Measurements from ENCODE around the gene TRIO.
A peak's percentile ranks its signal among the peaks of the same experiment; 100 is the strongest.

TRIO gene

DNA sequence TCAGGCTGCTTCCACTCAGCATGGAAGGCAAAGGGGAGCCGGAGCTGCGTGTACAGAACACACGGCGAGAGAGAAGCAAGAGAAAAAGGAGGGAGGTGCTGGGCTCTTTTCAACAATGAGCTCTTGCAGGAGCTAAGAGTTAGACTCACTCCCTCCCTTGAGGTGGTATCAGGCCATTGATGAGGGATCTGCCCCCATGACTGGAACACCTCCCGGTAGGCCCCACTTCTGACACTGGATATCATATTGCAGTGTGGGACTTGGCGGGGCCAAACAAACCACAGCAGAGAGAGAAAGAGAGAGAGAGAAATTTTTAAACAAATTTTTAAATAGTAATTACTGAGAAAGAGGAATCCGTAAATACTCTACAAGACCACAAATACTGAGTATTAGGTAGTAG, 182.2 kb downstream of the TRIO start:
- no peaks in the 10 kb centered on the region for H3F3A ChIP-seq (ENCODE audit: control insufficient read depth, insufficient read depth)
- H3K4me2 ChIP-seq (ENCODE audit: low read length), result no peak overlapping the region
- H3K9me3 ChIP-seq (ENCODE audit: control insufficient read depth, insufficient read depth, low read length), result no peaks in the 10 kb centered on the region
- peaks cover under 1% of the 10 kb centered on the region; the same call in 1 of the 2 replicates for H3K36me3 ChIP-seq (ENCODE audit: control insufficient read depth, low read length)
- no peak for TF ChIP-seq EZH2phosphoT487 (IDR thresholded peaks at IDR 0.05; ENCODE audit: borderline replicate concordance, low read length)
- TF ChIP-seq, protein P1, sequence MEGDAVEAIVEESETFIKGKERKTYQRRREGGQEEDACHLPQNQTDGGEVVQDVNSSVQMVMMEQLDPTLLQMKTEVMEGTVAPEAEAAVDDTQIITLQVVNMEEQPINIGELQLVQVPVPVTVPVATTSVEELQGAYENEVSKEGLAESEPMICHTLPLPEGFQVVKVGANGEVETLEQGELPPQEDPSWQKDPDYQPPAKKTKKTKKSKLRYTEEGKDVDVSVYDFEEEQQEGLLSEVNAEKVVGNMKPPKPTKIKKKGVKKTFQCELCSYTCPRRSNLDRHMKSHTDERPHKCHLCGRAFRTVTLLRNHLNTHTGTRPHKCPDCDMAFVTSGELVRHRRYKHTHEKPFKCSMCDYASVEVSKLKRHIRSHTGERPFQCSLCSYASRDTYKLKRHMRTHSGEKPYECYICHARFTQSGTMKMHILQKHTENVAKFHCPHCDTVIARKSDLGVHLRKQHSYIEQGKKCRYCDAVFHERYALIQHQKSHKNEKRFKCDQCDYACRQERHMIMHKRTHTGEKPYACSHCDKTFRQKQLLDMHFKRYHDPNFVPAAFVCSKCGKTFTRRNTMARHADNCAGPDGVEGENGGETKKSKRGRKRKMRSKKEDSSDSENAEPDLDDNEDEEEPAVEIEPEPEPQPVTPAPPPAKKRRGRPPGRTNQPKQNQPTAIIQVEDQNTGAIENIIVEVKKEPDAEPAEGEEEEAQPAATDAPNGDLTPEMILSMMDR (IDR thresholded peaks at IDR 0.05; ENCODE audit: low read depth, low read length, poor library complexity, severe bottlenecking), result no peak
- H3K9me2 ChIP-seq (replicated peaks; ENCODE audit: control insufficient read depth, low read length), result no peaks in the 10 kb centered on the region
- H3K27ac ChIP-seq (ENCODE audit: low read depth, low read length), result no peak overlapping the region
- H3K27me3 ChIP-seq (ENCODE audit: control insufficient read depth, low read length), result no peaks in the 10 kb centered on the region
- no peak overlapping the region for H3K4me3 ChIP-seq (ENCODE audit: low read length)
- no peaks in the 10 kb centered on the region for H4K20me1 ChIP-seq (ENCODE audit: control insufficient read depth, insufficient read depth, low read depth, low read length)
- H3K4me1 ChIP-seq (ENCODE audit: control insufficient read depth, low read length), result peaks cover 2% of the 10 kb centered on the region
- H3K79me2 ChIP-seq (ENCODE audit: control insufficient read depth, low read length), result no peaks in the 10 kb centered on the region

DNA sequence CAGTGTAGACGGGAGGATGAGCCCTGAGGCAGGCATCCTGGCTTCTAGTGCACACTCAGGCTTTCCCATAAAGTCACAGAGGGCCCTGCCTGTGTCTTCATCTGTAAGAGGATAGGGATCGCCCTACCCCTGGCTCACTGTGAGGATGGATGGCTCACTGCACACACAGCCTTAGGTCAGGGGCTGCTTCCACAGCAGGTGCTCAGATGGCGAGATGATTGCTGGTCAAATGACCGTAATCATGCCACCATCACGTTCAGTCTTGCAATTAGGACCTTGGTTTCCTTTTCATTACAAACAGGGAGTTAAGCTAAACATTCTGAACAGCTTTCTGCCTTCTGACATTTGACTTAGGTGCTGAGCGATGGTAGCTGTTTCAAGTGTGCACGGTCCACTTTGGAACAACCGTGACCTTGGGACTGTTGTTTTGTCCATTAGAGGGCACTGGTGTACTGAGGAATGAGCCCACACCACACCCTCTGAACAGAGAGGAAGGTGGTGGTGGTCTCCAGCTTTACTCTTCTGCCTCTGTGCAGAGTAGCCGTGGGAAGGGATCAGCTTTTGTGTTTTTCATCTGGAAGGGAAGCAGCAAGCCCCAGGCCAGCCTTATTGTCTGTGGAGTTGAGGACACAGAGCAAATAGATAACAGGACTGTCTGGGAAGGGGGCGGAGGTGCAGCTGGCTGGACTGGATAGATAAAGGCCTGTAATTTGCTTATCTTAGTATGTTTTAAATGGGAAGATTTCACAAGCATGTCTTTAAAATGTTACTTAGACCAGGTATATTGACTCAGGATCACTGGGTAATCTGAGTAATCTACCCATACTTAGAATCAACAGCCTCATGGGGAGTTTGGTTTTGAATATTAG, 183.1 kb downstream of the TRIO start:
- TF ChIP-seq EZH2phosphoT487 (IDR thresholded peaks at IDR 0.05; ENCODE audit: borderline replicate concordance, low read length), result no peak
- TF ChIP-seq, protein P1 (IDR thresholded peaks at IDR 0.05; ENCODE audit: low read depth, low read length, poor library complexity, severe bottlenecking), result peak; percentile 52
- H3K9me2 ChIP-seq (replicated peaks; ENCODE audit: control insufficient read depth, low read length), result no peaks in the 10 kb centered on the region
- H3K36me3 ChIP-seq (ENCODE audit: control insufficient read depth, low read length), result peaks cover 3% of the 10 kb centered on the region; the same call in 1 of the 2 replicates
- no peaks in the 10 kb centered on the region for H3K79me2 ChIP-seq (ENCODE audit: control insufficient read depth, low read length)
- H3K4me2 ChIP-seq (ENCODE audit: low read length), result no peak overlapping the region
- no peak overlapping the region for H3K27ac ChIP-seq (ENCODE audit: low read depth, low read length)
- H3K4me1 ChIP-seq (ENCODE audit: control insufficient read depth, low read length), result peaks cover 11% of the 10 kb centered on the region
- H3F3A ChIP-seq (ENCODE audit: control insufficient read depth, insufficient read depth), result no peaks in the 10 kb centered on the region
- no peaks in the 10 kb centered on the region for H3K9me3 ChIP-seq (ENCODE audit: control insufficient read depth, insufficient read depth, low read length)
- H3K4me3 ChIP-seq (ENCODE audit: low read length), result no peak overlapping the region
- no peaks in the 10 kb centered on the region for H3K27me3 ChIP-seq (ENCODE audit: control insufficient read depth, low read length)
- no peaks in the 10 kb centered on the region for H4K20me1 ChIP-seq (ENCODE audit: control insufficient read depth, insufficient read depth, low read depth, low read length)

DNA sequence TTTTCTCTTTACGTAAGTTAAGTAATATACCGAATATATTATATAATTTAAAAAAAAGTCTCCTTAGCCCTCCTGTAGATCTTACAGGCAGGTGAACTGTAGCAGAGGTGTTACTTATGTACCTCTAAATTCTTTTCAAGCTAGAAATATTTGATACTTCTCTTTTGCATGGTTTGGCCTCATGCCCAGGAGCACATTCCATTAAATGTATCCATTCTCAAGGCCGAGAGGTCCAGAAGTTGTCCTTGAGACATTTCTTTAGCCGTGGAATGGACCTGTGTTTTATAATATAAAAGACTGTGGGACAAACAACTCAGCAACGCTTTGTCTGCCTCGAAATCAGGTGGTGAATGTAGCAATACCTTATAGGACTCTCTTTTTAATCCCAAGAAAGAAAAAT, 184.5 kb downstream of the TRIO start:
- Histone ChIP-seq H4K20me1 (ENCODE audit: control insufficient read depth, insufficient read depth, low read depth, low read length) (no peaks in the 10 kb centered on the region), H3K9me3 (ENCODE audit: control insufficient read depth, insufficient read depth, low read length) (no peaks in the 10 kb centered on the region), H3K79me2 (ENCODE audit: control insufficient read depth, low read length) (no peaks in the 10 kb centered on the region), H3K4me3 (ENCODE audit: low read length) (no peak overlapping the region), H3K4me2 (ENCODE audit: low read length) (no peak overlapping the region), H3K4me1 (ENCODE audit: control insufficient read depth, low read length) (peaks cover 19% of the 10 kb centered on the region), H3K27me3 (ENCODE audit: control insufficient read depth, low read length) (no peaks in the 10 kb centered on the region), H3K27ac (ENCODE audit: low read depth, low read length) (no peak overlapping the region), H3K36me3 (ENCODE audit: control insufficient read depth, low read length) (peaks cover 3% of the 10 kb centered on the region; the same call in 1 of the 2 replicates), H3F3A (ENCODE audit: control insufficient read depth, insufficient read depth) (no peaks in the 10 kb centered on the region), H3K9me2 (replicated peaks; ENCODE audit: control insufficient read depth, low read length) (no peaks in the 10 kb centered on the region)
- TF ChIP-seq, protein P1 (IDR thresholded peaks at IDR 0.05; ENCODE audit: low read depth, low read length, poor library complexity, severe bottlenecking), result no peak
- no peak for TF ChIP-seq EZH2phosphoT487 (IDR thresholded peaks at IDR 0.05; ENCODE audit: borderline replicate concordance, low read length)
